Neural cell (in vitro differentiated cells): ENCODE measurements around the gene RTN4RL1.

Experiments used
- EZH2 ChIP-seq: fragments of 200-600, 300-800 bp; shearing (Covaris generic), sonication (generic); IDR thresholded peaks from 2 replicates; pipeline ENCODE4 v1.6.1; 2014; ENCODE audit warnings: antibody characterized with exemption, low read length, borderline replicate concordance, mild to moderate bottlenecking; ENCODE audit not compliant: insufficient read depth, poor library complexity, severe bottlenecking
- TF ChIP-seq, protein P1 (sequence below): fragments of 450-650 bp; IDR thresholded peaks from 2 replicates; pipeline ENCODE4 v1.5.1; 2014; ENCODE audit warnings: antibody characterized with exemption, mild to moderate bottlenecking, moderate library complexity; ENCODE audit not compliant: poor library complexity, severe bottlenecking

DNA sequence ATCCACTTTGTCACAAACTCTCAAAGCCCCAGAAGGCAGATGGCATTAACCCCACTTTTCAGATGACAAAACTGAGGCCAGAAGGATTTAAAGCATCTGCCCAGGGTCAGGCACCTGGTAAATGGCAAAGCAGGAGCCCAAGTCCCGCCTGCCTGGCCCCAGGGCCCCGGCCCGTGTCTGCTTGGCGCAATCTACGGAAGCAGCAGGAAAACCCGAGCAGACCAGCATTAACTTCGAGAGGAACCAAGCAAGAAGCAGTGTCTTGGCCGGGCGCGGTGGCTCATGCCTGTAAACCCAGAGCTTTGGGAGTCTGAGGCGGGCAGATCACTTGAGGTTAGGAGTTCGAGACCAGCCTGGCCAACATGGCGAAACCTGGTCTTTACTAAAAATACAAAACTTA is 21.6 kb downstream of the RTN4RL1 start:
- TF ChIP-seq, protein P1, sequence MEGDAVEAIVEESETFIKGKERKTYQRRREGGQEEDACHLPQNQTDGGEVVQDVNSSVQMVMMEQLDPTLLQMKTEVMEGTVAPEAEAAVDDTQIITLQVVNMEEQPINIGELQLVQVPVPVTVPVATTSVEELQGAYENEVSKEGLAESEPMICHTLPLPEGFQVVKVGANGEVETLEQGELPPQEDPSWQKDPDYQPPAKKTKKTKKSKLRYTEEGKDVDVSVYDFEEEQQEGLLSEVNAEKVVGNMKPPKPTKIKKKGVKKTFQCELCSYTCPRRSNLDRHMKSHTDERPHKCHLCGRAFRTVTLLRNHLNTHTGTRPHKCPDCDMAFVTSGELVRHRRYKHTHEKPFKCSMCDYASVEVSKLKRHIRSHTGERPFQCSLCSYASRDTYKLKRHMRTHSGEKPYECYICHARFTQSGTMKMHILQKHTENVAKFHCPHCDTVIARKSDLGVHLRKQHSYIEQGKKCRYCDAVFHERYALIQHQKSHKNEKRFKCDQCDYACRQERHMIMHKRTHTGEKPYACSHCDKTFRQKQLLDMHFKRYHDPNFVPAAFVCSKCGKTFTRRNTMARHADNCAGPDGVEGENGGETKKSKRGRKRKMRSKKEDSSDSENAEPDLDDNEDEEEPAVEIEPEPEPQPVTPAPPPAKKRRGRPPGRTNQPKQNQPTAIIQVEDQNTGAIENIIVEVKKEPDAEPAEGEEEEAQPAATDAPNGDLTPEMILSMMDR = no peak
- TF ChIP-seq EZH2 = no peak
